Trophoblast cell (in vitro differentiated cells and primary cell): ENCODE results near the gene TEKT5.

Source experiments
- DNase-seq, 2 donors: peaks; one replicate each; pipeline ENCODE4 v3.0.0-alpha.2; 2016
- H2AFZ ChIP-seq: 2 replicates; pipeline ENCODE4 v1.6.1; 2013; ENCODE audit warnings: low read length, moderate library complexity, mild to moderate bottlenecking; ENCODE audit not compliant: insufficient read depth, poor library complexity
- H2AK5ac ChIP-seq: 2 replicates; pipeline ENCODE4 v1.6.1; 2013; ENCODE audit warnings: mild to moderate bottlenecking, low read length
- H2BK120ac ChIP-seq: 2 replicates; pipeline ENCODE4 v1.6.1; 2013; ENCODE audit warnings: low read length, mild to moderate bottlenecking, moderate library complexity; ENCODE audit not compliant: insufficient read depth, poor library complexity
- H2BK12ac ChIP-seq: 2 replicates; pipeline ENCODE4 v1.6.1; 2013; ENCODE audit warnings: mild to moderate bottlenecking, low read length, moderate library complexity
- H2BK5ac ChIP-seq: 2 replicates; pipeline ENCODE4 v1.6.1; 2013; ENCODE audit warnings: low read length, low read depth, moderate library complexity, mild to moderate bottlenecking; ENCODE audit not compliant: poor library complexity
- H3K14ac ChIP-seq: 2 replicates; pipeline ENCODE4 v1.6.1; 2013; ENCODE audit warnings: mild to moderate bottlenecking, low read length
- H3K18ac ChIP-seq: 2 replicates; pipeline ENCODE4 v1.6.1; 2013; ENCODE audit warnings: mild to moderate bottlenecking, low read length
- H3K23ac ChIP-seq: 2 replicates; pipeline ENCODE4 v1.6.1; 2013; ENCODE audit warnings: low read length
- H3K27ac ChIP-seq: 2 replicates; pipeline ENCODE4 v1.5.1; 2013; ENCODE audit warnings: low read depth, mild to moderate bottlenecking, inconsistent platforms, low read length, moderate library complexity
- H3K27me3 ChIP-seq: 2 replicates; pipeline ENCODE4 v1.6.1; 2013; ENCODE audit warnings: inconsistent platforms, mild to moderate bottlenecking, low read length, moderate library complexity; ENCODE audit not compliant: insufficient read depth
- H3K36me3 ChIP-seq, 2 experiments: 1 replicate in 1 of 2; 2 replicates in 1 of 2; pipeline ENCODE4 v1.6.1; 2013; ENCODE audit warnings: low read length in 2 of 2, mild to moderate bottlenecking in 2 of 2, moderate library complexity in 1 of 2; ENCODE audit not compliant: insufficient read depth in 2 of 2, control insufficient read depth in 1 of 2
- H3K4ac ChIP-seq: 2 replicates; pipeline ENCODE4 v1.6.1; 2013; ENCODE audit warnings: low read depth, mild to moderate bottlenecking, low read length, moderate library complexity
- H3K4me1 ChIP-seq, 2 experiments: 1 replicate in 1 of 2; 2 replicates in 1 of 2; pipeline ENCODE4 v1.6.1; 2013; ENCODE audit warnings: low read length in 2 of 2, mild to moderate bottlenecking in 2 of 2, moderate library complexity in 1 of 2; ENCODE audit not compliant: insufficient read depth in 2 of 2, control insufficient read depth in 1 of 2
- H3K4me2 ChIP-seq: 2 replicates; pipeline ENCODE4 v1.6.1; 2013; ENCODE audit warnings: inconsistent platforms, mild to moderate bottlenecking, low read length, moderate library complexity
- H3K4me3 ChIP-seq: 2 replicates; pipeline ENCODE4 v1.5.1; 2013; ENCODE audit warnings: mild to moderate bottlenecking, low read depth, low read length, inconsistent platforms
- H3K79me1 ChIP-seq: one replicate; pipeline ENCODE4 v1.6.1; 2013; ENCODE audit warnings: low read length
- H3K79me2 ChIP-seq: 2 replicates; pipeline ENCODE4 v1.6.1; 2013; ENCODE audit warnings: low read length, mild to moderate bottlenecking; ENCODE audit not compliant: control insufficient read depth, insufficient read depth, poor library complexity
- H3K9ac ChIP-seq: 2 replicates; pipeline ENCODE4 v1.6.1; 2013; ENCODE audit warnings: mild to moderate bottlenecking, low read length
- H3K9me3 ChIP-seq: 2 replicates; pipeline ENCODE4 v1.6.1; 2013; ENCODE audit warnings: low read depth, mild to moderate bottlenecking, control low read depth, inconsistent platforms, low read length; ENCODE audit not compliant: insufficient read depth
- H4K12ac ChIP-seq: 2 replicates; pipeline ENCODE4 v1.6.1; 2013; ENCODE audit warnings: low read depth, mild to moderate bottlenecking, low read length, moderate library complexity
- H4K8ac ChIP-seq: 2 replicates; pipeline ENCODE4 v1.6.1; 2013; ENCODE audit warnings: low read depth, mild to moderate bottlenecking, low read length, moderate library complexity
- H4K91ac ChIP-seq: one replicate; pipeline ENCODE4 v1.6.1; 2013; ENCODE audit warnings: low read depth, mild to moderate bottlenecking, low read length, moderate library complexity
- WGBS: extraction: QIAGEN DNeasy Blood & Tissue Kit; methylation state at CpG from one replicate; pipeline ENCODE4 v1.1.7; 2013; ENCODE audit warnings: missing lambda C conversion rate; ENCODE audit not compliant: insufficient read length, insufficient coverage; ENCODE audit errors: extremely low coverage; 5-methylcytosine and 5-hydroxymethylcytosine counted together

Gene TEKT5

GRCh38 chr16:10664720-10665126 is 30.0 kb downstream of the TEKT5 start:
- H4K12ac ChIP-seq, result no peak overlapping the region
- H3K14ac ChIP-seq, result no peak overlapping the region
- no peak overlapping the region for H3K18ac ChIP-seq
- H3K4ac ChIP-seq, result no peak overlapping the region
- no peak overlapping the region for H3K4me2 ChIP-seq
- no peak overlapping the region for H4K91ac ChIP-seq
- H2AFZ ChIP-seq, result no peak overlapping the region
- no peak overlapping the region for H3K27ac ChIP-seq
- no peak overlapping the region for H2BK5ac ChIP-seq
- H3K23ac ChIP-seq, result no peak overlapping the region
- no peak overlapping the region for H2BK120ac ChIP-seq
- DNase-seq, result no peak
- H2BK12ac ChIP-seq, result no peak overlapping the region
- no peaks in the 10 kb centered on the region for H3K4me1 ChIP-seq
- no peak overlapping the region for H3K9ac ChIP-seq
- H3K79me1 ChIP-seq, result no peaks in the 10 kb centered on the region
- no peak overlapping the region for H2AK5ac ChIP-seq
- no peak overlapping the region for H3K4me3 ChIP-seq
- H3K9me3 ChIP-seq, result no peaks in the 10 kb centered on the region
- no CpG with 5 or more reads among the region's 2 CpGs for WGBS
- H4K8ac ChIP-seq, result no peak overlapping the region
- no peaks in the 10 kb centered on the region for H3K27me3 ChIP-seq
- H3K79me2 ChIP-seq, result no peaks in the 10 kb centered on the region
- no peaks in the 10 kb centered on the region for H3K36me3 ChIP-seq

- no peak for DNase-seq
- Histone ChIP-seq H2AK5ac (no peak overlapping the region), H3K4me3 (no peak overlapping the region), H4K91ac (no peak overlapping the region), H3K4ac (no peak overlapping the region), H2BK120ac (no peak overlapping the region), H4K8ac (no peak overlapping the region), H3K14ac (no peak overlapping the region), H3K9me3 (no peaks in the 10 kb centered on the region), H2BK12ac (no peak overlapping the region), H3K27ac (no peak overlapping the region), H3K23ac (no peak overlapping the region), H3K27me3 (no peaks in the 10 kb centered on the region), H3K9ac (no peak overlapping the region), H3K4me2 (no peak overlapping the region), H2BK5ac (no peak overlapping the region), H2AFZ (no peak overlapping the region), H3K18ac (no peak overlapping the region), H3K4me1 (no peaks in the 10 kb centered on the region), H4K12ac (no peak overlapping the region), H3K79me1 (no peaks in the 10 kb centered on the region), H3K36me3 (no peaks in the 10 kb centered on the region), H3K79me2 (no peaks in the 10 kb centered on the region)
- WGBS, result no CpG with 5 or more reads among the region's 4 CpGs
Measured at GRCh38 chr16:10663744-10664143, 31.0 kb downstream of the TEKT5 start.

GRCh38 chr16:10663146-10663545 is 31.6 kb downstream of the TEKT5 start:
- no peaks in the 10 kb centered on the region for H3K4me1 ChIP-seq
- no peak for DNase-seq
- no peak overlapping the region for H3K4ac ChIP-seq
- H2BK5ac ChIP-seq, result no peak overlapping the region
- no peak overlapping the region for H2BK120ac ChIP-seq
- H3K27ac ChIP-seq, result no peak overlapping the region
- H3K23ac ChIP-seq, result no peak overlapping the region
- no peaks in the 10 kb centered on the region for H3K36me3 ChIP-seq
- H3K9me3 ChIP-seq, result no peaks in the 10 kb centered on the region
- no peaks in the 10 kb centered on the region for H3K27me3 ChIP-seq
- no peak overlapping the region for H3K14ac ChIP-seq
- no peak overlapping the region for H3K9ac ChIP-seq
- no CpG with 5 or more reads among the region's 1 CpG for WGBS
- H3K18ac ChIP-seq, result no peak overlapping the region
- no peaks in the 10 kb centered on the region for H3K79me2 ChIP-seq
- no peaks in the 10 kb centered on the region for H3K79me1 ChIP-seq
- H2AK5ac ChIP-seq, result no peak overlapping the region
- no peak overlapping the region for H4K8ac ChIP-seq
- no peak overlapping the region for H2AFZ ChIP-seq
- no peak overlapping the region for H3K4me3 ChIP-seq
- no peak overlapping the region for H3K4me2 ChIP-seq
- no peak overlapping the region for H2BK12ac ChIP-seq
- H4K91ac ChIP-seq, result no peak overlapping the region
- H4K12ac ChIP-seq, result no peak overlapping the region

GRCh38 chr16:10662212-10662611 is 32.5 kb downstream of the TEKT5 start:
- Histone ChIP-seq H3K4me2 (no peak overlapping the region), H2BK120ac (no peak overlapping the region)
- no CpG with 5 or more reads among the region's 5 CpGs for WGBS

More at GRCh38 chr16:10662212-10662611, 32.5 kb downstream of the TEKT5 start:
- no peak overlapping the region for H3K4me3 ChIP-seq
- no peaks in the 10 kb centered on the region for H3K79me2 ChIP-seq
- H3K79me1 ChIP-seq, result no peaks in the 10 kb centered on the region
- no peak overlapping the region for H2AFZ ChIP-seq
- no peaks in the 10 kb centered on the region for H3K9me3 ChIP-seq
- H3K27me3 ChIP-seq, result no peaks in the 10 kb centered on the region
- no peak overlapping the region for H4K8ac ChIP-seq
- H4K91ac ChIP-seq, result no peak overlapping the region
- no peak for DNase-seq
- H2BK12ac ChIP-seq, result no peak overlapping the region
- no peak overlapping the region for H4K12ac ChIP-seq
- no peaks in the 10 kb centered on the region for H3K4me1 ChIP-seq
- no peak overlapping the region for H2AK5ac ChIP-seq
- no peaks in the 10 kb centered on the region for H3K36me3 ChIP-seq
- no peak overlapping the region for H2BK5ac ChIP-seq
- H3K4ac ChIP-seq, result no peak overlapping the region
- no peak overlapping the region for H3K27ac ChIP-seq
- no peak overlapping the region for H3K23ac ChIP-seq
- no peak overlapping the region for H3K14ac ChIP-seq
- H3K9ac ChIP-seq, result no peak overlapping the region
- H3K18ac ChIP-seq, result no peak overlapping the region
